Fibroblast of skin of abdomen (primary cell): ENCODE results near the gene TGFBR1.
A peak's percentile ranks its signal among the peaks of the same experiment; 100 is the strongest.

Source experiments
- DNase-seq: peaks from one replicate; pipeline ENCODE4 v3.0.0-alpha.2; 2013

Gene TGFBR1

GRCh38 chr9:99137891-99138290 lies 33.0 kb downstream of the TGFBR1 start:
- DNase-seq, result no peak

GRCh38 chr9:99138424-99139284 lies 33.7 kb downstream of the TGFBR1 start:
- no peak for DNase-seq

- no peak for DNase-seq
Observed at GRCh38 chr9:99139868-99140267, 35.0 kb downstream of the TGFBR1 start.

- peak; percentile 54 for DNase-seq
Observed at GRCh38 chr9:99140685-99141314, 35.9 kb downstream of the TGFBR1 start.

GRCh38 chr9:99141849-99142248 lies 36.9 kb downstream of the TGFBR1 start:
- no peak for DNase-seq

DNA sequence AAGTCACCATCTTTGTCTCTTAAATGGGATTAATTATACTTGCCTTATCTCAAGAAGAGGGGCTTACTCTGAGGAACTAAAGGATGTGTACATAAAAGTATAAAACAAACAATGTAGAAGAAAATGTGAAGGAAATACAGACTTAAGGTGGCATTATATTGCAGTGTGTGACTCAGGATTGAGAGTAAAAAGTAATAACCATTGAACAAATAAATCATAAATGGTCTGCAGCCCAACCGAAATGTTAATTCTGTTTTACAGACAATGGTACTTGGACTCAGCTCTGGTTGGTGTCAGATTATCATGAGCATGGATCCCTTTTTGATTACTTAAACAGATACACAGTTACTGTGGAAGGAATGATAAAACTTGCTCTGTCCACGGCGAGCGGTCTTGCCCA lies 37.4 kb downstream of the TGFBR1 start:
- no peak for DNase-seq

DNA sequence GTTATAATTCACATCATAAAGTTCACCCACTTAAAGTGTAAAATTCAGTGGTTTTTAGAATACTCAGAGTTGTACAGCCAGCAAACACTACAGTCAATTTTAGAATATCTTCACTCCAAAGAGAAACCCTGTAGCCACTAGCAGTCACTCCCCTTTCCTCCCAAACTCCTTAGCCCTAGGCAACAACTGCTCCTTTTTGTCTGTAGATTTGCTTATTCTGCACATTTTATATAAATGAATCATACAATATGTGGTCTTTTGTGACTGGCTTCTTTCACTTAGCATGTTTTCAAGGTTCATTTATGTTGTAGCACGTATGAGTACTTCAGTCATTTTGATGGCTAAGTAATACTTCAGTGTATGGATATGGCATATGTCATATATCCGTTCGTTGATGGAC lies 38.7 kb downstream of the TGFBR1 start:
- DNase-seq, result no peak

GRCh38 chr9:99144966-99145365 lies 40.1 kb downstream of the TGFBR1 start:
- DNase-seq, result no peak

DNA sequence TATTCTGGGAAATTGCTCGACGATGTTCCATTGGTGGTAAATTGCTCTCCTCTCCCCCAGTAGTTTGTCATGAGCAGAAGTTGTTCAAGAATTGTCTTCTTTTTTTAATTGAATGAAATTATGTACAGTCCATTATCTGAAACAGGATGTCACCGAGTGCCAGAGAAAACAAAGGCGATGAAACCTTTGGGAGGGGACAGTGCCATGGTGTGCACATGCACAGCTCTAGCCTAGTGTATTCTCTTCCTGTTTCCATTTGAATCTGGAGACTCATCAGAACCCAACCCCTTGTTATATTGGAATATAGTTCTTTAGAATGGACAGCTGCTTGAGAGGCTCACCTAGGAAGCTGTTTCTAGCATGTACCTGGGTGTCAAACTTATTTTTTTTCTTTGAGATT lies 41.7 kb downstream of the TGFBR1 start:
- DNase-seq, result no peak

- DNase-seq, result no peak
Observed at GRCh38 chr9:99147177-99147576, 42.3 kb downstream of the TGFBR1 start.

- DNase-seq, result no peak
Observed at GRCh38 chr9:99150451-99151171, 45.7 kb downstream of the TGFBR1 start.

GRCh38 chr9:99154356-99154755 lies 49.4 kb downstream of the TGFBR1 start:
- peak; percentile 55 for DNase-seq

GRCh38 chr9:99155736-99156135 lies 50.8 kb downstream of the TGFBR1 start:
- peak; percentile 24 for DNase-seq

- no peak for DNase-seq
Observed at GRCh38 chr9:99158629-99159028, 53.7 kb downstream of the TGFBR1 start.

GRCh38 chr9:99160173-99160572 lies 55.3 kb downstream of the TGFBR1 start:
- no peak for DNase-seq

DNA sequence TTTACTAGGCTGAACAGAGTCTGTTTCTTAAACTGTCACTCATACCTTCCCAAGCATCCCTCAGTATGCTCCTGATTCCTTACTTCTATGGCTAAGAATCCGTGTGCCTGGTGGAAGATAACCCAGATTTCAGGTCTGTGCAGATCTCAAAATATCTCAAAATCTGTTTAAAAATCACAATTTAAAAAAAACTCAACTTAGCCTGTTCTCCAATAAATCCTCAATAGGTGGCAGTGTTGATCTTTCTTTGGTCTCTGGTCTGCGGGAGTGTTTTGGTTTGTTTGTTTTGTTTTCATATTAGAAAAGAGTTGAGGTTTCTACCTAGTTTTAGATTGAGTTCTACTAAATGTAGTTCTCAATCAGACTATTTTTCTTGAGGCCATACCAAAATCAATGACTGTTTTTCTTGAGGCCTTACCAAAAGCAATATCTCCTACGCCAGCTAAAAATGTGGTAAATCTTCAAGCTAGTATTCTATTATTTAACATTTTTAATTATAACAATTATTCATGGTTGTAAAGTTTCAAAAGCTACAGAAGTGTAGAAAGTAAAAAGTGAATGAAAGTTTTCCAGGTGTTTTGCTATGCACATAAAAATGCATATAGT lies 57.9 kb downstream of the TGFBR1 start:
- peak; percentile 35 for DNase-seq

DNA sequence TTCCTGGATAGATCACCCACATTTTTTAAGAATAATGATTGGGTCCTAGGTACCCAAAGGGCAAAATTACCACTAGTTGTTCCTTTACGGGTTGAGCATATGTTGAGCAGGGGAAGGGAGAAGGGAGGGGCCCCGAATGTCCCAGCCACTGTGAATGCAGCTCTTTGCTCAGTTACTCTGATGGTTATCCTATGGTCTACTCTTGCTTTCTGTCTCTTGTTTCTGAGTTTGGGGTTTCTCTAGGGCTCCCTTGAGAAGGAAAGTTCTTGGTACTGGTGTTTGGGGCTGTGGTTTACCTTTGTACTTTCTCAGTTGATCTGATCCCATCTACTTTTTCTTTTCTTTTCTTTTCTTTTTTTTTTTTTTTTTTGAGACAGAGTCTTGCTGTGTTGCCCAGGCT lies 61.2 kb downstream of the TGFBR1 start:
- DNase-seq, result no peak

- DNase-seq, result no peak
Observed at GRCh38 chr9:99167119-99167518, 62.2 kb downstream of the TGFBR1 start.

GRCh38 chr9:99167694-99168093 lies 62.8 kb downstream of the TGFBR1 start:
- no peak for DNase-seq

DNA sequence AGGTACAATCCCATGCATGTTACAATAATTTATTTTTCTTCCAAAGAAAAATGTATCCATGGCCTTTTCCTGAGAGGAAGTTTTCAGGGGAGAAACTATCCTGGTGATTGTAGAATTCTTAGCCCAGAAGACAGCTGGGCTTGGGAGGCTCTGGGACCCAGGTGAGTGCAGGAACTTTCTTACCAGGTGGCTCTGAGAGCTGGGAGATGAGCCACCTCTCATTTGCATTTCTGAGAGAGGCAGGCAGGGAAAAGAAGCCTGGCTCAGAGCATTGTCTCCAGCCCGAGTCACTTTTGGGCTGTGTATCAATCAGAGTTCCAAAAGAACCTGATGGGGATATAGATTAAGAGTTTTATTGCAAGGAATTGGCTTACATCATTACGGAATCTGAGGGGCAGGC lies 64.2 kb downstream of the TGFBR1 start:
- no peak for DNase-seq

DNA sequence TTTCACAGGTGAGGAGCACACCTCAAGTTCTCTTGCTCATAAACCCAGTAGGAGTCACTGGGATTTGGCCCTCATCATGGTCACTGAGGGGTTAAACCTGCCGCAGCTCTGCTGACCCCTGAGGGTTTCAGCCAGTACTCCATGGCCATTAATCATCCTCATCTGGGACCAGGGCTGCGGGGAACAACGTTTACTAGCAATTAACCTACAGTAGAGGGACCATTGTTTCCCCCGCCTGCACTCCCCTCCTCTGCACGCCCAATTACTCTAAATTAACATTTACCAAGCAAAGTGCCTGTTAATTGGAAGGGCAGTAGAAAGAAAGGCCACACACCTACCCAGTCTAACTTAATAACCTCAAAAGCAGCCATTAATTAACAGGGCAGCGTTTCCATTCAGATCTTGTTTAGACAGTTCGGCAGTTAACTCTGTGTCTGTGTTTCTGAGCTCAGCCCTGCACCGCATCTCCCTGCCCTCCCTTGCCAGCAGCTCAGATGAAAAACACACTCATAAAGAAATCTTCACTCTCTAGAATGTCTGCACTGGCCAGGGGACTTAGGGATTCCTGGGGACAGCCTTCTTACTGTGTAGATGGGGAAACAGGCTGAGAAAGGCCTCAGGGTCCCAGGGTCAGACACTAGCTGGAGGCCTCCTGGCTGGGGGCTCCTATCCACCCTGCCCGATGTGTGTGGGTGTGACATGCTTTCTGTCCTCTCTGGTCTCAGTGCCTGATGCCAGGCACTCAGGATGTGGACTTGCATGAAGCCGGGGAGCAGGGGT lies 65.3 kb downstream of the TGFBR1 start:
- DNase-seq, result no peak
